DOHH2 (cell line): ENCODE results near the gene MACROD2.

Experiments used
- CTCF ChIP-seq: fragments of 200-600 bp; sonication (generic); IDR thresholded peaks from one replicate; pipeline ENCODE4 v1.5.1; 2014; ENCODE audit warnings: antibody characterized with exemption, mild to moderate bottlenecking, low read depth, low read length; ENCODE audit not compliant: poor library complexity, severe bottlenecking
- EZH2phosphoT487 ChIP-seq: fragments of 200-600 bp; sonication (generic); IDR thresholded peaks from 2 replicates; pipeline ENCODE4 v1.6.1; 2017; ENCODE audit warnings: borderline replicate concordance, mild to moderate bottlenecking, antibody characterized with exemption, low read length, moderate library complexity, mixed read lengths

GRCh38 chr20:14030991-14031390, 35.7 kb downstream of the MACROD2 start:
- TF ChIP-seq CTCF = no peak
- TF ChIP-seq EZH2phosphoT487 = no peak
